ENCODE measurements around the gene SLC29A2. TPM values are rescaled to one million over a fixed set of nuclear protein-coding genes. Genes with fewer than 3 reads are reported as not detected.

The SLC29A2 gene
- total RNA-seq, 1 experiment from 2014 or later, result 25.5 TPM

DNA sequence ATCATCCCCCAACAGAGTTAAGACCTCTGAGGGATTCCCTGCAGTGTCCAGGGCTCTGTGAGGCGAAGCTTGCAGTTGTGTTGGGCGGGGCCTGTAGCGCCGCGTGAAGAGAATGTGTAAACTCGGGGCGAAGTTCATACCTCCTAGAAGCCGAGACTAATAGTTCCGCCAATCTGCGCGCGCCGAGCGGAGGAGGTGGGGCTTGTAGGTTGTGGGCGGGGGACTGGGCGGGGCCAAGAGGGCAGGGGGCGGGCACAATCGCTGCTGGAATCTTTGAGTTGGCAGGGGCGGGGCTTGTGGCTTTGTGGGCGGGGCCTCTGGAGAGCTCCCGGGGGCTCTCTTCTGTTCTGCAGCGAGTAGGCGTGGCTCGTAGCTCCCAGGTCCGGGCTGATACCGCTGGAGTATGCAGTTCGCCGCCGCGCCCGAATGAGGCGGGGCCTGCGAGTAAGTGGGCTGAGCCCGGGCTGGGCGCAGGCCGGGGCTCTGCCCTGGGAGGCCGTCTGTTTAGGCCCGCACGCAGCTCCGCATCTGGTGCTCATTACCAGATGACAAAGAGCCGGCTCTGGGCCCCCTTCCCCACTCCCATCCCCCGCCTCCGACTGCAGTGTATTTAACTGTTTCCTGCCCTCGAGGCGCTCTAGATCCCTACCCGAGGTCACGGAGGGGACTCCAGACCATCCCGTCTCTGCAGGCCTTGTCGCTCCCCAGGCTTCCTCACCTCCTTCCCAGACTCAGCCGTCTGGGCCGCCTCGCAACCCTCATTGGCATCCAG is 58.8 kb downstream of the SLC29A2 start:
- TF ChIP-seq, protein P1, sequence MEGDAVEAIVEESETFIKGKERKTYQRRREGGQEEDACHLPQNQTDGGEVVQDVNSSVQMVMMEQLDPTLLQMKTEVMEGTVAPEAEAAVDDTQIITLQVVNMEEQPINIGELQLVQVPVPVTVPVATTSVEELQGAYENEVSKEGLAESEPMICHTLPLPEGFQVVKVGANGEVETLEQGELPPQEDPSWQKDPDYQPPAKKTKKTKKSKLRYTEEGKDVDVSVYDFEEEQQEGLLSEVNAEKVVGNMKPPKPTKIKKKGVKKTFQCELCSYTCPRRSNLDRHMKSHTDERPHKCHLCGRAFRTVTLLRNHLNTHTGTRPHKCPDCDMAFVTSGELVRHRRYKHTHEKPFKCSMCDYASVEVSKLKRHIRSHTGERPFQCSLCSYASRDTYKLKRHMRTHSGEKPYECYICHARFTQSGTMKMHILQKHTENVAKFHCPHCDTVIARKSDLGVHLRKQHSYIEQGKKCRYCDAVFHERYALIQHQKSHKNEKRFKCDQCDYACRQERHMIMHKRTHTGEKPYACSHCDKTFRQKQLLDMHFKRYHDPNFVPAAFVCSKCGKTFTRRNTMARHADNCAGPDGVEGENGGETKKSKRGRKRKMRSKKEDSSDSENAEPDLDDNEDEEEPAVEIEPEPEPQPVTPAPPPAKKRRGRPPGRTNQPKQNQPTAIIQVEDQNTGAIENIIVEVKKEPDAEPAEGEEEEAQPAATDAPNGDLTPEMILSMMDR (conservative IDR thresholded peaks at IDR 0.05; ENCODE audit: low read depth, low read length), result no peak
- TF ChIP-seq EZH2 (IDR thresholded peaks at IDR 0.05; ENCODE audit: low read length, unreplicated experiment) (no peak), EZH2phosphoT487 (IDR thresholded peaks at IDR 0.05; ENCODE audit: borderline replicate concordance, low read length) (no peak)
- Histone ChIP-seq H3K4me2 (ENCODE audit: low read length) (peak overlapping the region; percentile 87), H3K4me1 (ENCODE audit: insufficient read depth, low read length) (peaks cover 5% of the 10 kb centered on the region), H4K20me1 (ENCODE audit: low read length) (no peaks in the 10 kb centered on the region), H3K36me3 (ENCODE audit: low read depth, low read length) (no peaks in the 10 kb centered on the region), H3K9me3 (ENCODE audit: low read length) (no peaks in the 10 kb centered on the region), H3K4me3 (ENCODE audit: low read length) (peak overlapping the region; percentile 77), H3K9me2 (replicated peaks; ENCODE audit: low read length) (no peaks in the 10 kb centered on the region), H3K9ac (ENCODE audit: low read length) (peak overlapping the region; percentile 36; the same call in 1 of the 2 replicates), H3K27me3 (ENCODE audit: low read length) (no peaks in the 10 kb centered on the region), H3F3A (ENCODE audit: low read length, unreplicated experiment) (no peaks in the 10 kb centered on the region), H3K27ac (ENCODE audit: low read length) (peak overlapping the region; percentile 30; the same call in 1 of the 2 replicates), H2AFZ (ENCODE audit: low read length) (peak overlapping the region; percentile 85), H3K79me2 (ENCODE audit: low read length) (no peaks in the 10 kb centered on the region)
- TSS peak; percentile 50 for BruUV-seq (replicated peaks)
- peak; percentile 88 for ATAC-seq
- intact Hi-C loops (cut with micrococcal nuclease), result loop anchor here (1.0 kb wide), 2 partner anchors 16 to 74 kb away; no protein-coding TSS in a partner anchor
- ChIA-PET POLR2A (ENCODE audit: unreplicated experiment) (interaction anchor here (0.5 to 1.4 kb wide), 9 partner anchors 14 to 1302 kb away, joined by 4 to 24 read pairs (median 9); partner anchors contain the start of genes B4GAT1, RIN1 and YIF1A), CTCF (interaction anchor here (0.5 to 2.3 kb wide), 13 partner anchors 9 to 453 kb away, joined by 3 to 22 read pairs (median 6); partner anchors contain the start of genes RIN1 and YIF1A)
- peak; percentile 99 for DNase-seq

Other genes with a start within 250 kb of the SLC29A2 start
- 32.1 and 51.5 TPM in 2 replicates for gene KLC2, start 114.1 kb downstream of the SLC29A2 start, total RNA-seq (2014; rRNA removed)
- gene RAB1B, start 103.1 kb downstream of the SLC29A2 start, total RNA-seq (2014; rRNA removed), result 355 and 380 TPM in 2 replicates
- 2.2 and 5.2 TPM in 2 replicates for gene CNIH2, start 93.6 kb downstream of the SLC29A2 start, total RNA-seq (2014; rRNA removed)
- 196 and 236 TPM in 2 replicates for gene YIF1A, start 82.6 kb downstream of the SLC29A2 start, total RNA-seq (2014; rRNA removed)
- gene TMEM151A, start 79.9 kb downstream of the SLC29A2 start, total RNA-seq (2014; rRNA removed), result not detected in 2 replicates
- gene CD248, start 54.7 kb downstream of the SLC29A2 start, total RNA-seq (2014; rRNA removed), result not detected in 2 replicates
- gene RIN1, start 35.3 kb downstream of the SLC29A2 start, total RNA-seq (2014; rRNA removed), result 41.2 and 71.8 TPM in 2 replicates
- gene BRMS1, start 26.7 kb downstream of the SLC29A2 start, total RNA-seq (2014; rRNA removed), result 123 and 176 TPM in 2 replicates
- gene B4GAT1, start 24.1 kb downstream of the SLC29A2 start, total RNA-seq (2014; rRNA removed), result 38.9 and 41.1 TPM in 2 replicates
- gene NPAS4, start 49.3 kb upstream of the SLC29A2 start, total RNA-seq (2014; rRNA removed), result not detected in 2 replicates
- gene MRPL11, start 67.1 kb upstream of the SLC29A2 start, total RNA-seq (2014; rRNA removed), result 214 and 321 TPM in 2 replicates
- gene PELI3, start 95.1 kb upstream of the SLC29A2 start, total RNA-seq (2014; rRNA removed), result 22.9 and 35.2 TPM in 2 replicates
- gene DPP3, start 108.7 kb upstream of the SLC29A2 start, total RNA-seq (2014; rRNA removed), result 135 and 165 TPM in 2 replicates
- 24.4 and 28.4 TPM in 2 replicates for gene BBS1, start 138.9 kb upstream of the SLC29A2 start, total RNA-seq (2014; rRNA removed)
- gene ZDHHC24, start 174.3 kb upstream of the SLC29A2 start, total RNA-seq (2014; rRNA removed), result 15.1 and 19.7 TPM in 2 replicates
- gene ACTN3, start 175.1 kb upstream of the SLC29A2 start, total RNA-seq (2014; rRNA removed), result not detected in 2 replicates
- gene CTSF, start 196.8 kb upstream of the SLC29A2 start, total RNA-seq (2014; rRNA removed), result 9.4 and 11.8 TPM in 2 replicates
- gene CCDC87, start 221.3 kb upstream of the SLC29A2 start, total RNA-seq (2014; rRNA removed), result 0.69 TPM in 1 of 2 replicates, not detected in the other
- 43.8 and 56.8 TPM in 2 replicates for gene CCS, start 221.4 kb upstream of the SLC29A2 start, total RNA-seq (2014; rRNA removed)
- gene RBM14, start 244.9 kb upstream of the SLC29A2 start, total RNA-seq (2014; rRNA removed), result 79.3 and 119 TPM in 2 replicates

Measured in PC-3 (cell line).